Effector memory CD4-positive, alpha-beta T cell (primary cell): ENCODE results near the gene CAMK1G.

Experiments
- DNase-seq, 3 donors: peaks; one replicate each; pipeline ENCODE4 v3.0.0-alpha.2; 2020
- H3K27ac ChIP-seq: 2 replicates; pipeline ENCODE4 v1.7.0; 2013; ENCODE audit warnings: mild to moderate bottlenecking, low read length, moderate library complexity; ENCODE audit not compliant: insufficient read depth, poor library complexity, severe bottlenecking
- H3K27me3 ChIP-seq: replicated peaks from 2 replicates; pipeline ENCODE4 v1.7.0; 2013; ENCODE audit warnings: mild to moderate bottlenecking, low read length; ENCODE audit not compliant: insufficient read depth, control insufficient read depth, poor library complexity, severe bottlenecking
- H3K36me3 ChIP-seq: 2 replicates; pipeline ENCODE4 v1.7.0; 2013; ENCODE audit warnings: mild to moderate bottlenecking, low read length, moderate library complexity; ENCODE audit not compliant: control insufficient read depth, insufficient read depth
- H3K4me1 ChIP-seq: 2 replicates; pipeline ENCODE4 v1.7.0; 2013; ENCODE audit warnings: low read length, mild to moderate bottlenecking; ENCODE audit not compliant: control insufficient read depth, insufficient read depth, poor library complexity, severe bottlenecking
- H3K4me3 ChIP-seq: 2 replicates; pipeline ENCODE4 v1.7.0; 2013; ENCODE audit warnings: low read length, low read depth, mild to moderate bottlenecking; ENCODE audit not compliant: insufficient read depth, poor library complexity, severe bottlenecking
- H3K9me3 ChIP-seq: 2 replicates; pipeline ENCODE4 v1.7.0; 2013; ENCODE audit warnings: mild to moderate bottlenecking, low read length, moderate library complexity; ENCODE audit not compliant: control insufficient read depth

Gene CAMK1G

DNA sequence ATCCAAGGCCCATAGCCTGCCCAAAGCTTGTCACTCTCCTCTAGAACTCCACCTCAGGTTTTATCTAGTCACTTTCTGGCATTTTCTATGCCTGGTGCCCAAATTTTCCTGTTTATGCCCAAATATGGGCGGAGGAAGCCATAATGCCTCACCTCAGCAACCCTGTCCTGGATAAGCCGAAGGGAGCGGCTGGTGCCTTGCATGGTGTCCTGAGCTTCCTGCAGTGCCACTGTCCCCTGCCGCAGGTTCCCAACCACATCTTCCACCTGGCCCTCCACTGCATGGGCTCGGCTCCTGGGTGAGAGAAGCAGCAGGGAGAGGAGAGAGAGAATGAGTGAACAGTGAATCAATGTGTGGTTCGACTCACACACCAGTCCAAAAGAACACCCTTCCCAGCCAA, 34.2 kb downstream of the CAMK1G start:
- Histone ChIP-seq H3K27ac (no peak overlapping the region), H3K4me3 (no peak overlapping the region), H3K36me3 (no peaks in the 10 kb centered on the region), H3K9me3 (no peaks in the 10 kb centered on the region), H3K4me1 (no peaks in the 10 kb centered on the region), H3K27me3 (no peaks in the 10 kb centered on the region)
- no peak for DNase-seq

DNA sequence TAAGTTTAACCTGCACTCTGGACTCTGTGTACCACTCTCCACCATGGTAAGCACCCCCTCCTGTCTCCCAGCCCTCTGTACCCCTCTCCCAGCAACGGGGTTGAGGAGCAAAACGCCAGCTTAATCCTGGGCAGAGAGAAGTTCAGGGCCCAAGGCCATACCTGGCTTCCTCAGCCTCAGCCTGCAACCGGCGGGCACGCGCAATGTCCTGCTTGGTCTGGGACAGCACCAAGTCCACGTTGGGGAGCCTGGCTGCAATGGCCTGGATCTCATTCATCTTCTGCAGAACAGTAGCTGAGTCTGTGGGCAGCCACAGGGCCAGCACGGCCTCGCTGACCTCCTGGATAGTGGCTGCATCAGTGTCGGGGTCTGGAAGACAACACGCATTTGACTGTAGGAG, 34.8 kb downstream of the CAMK1G start:
- H3K4me1 ChIP-seq = no peaks in the 10 kb centered on the region
- no peak for DNase-seq
- no peaks in the 10 kb centered on the region for H3K36me3 ChIP-seq
- H3K27ac ChIP-seq = no peak overlapping the region
- no peaks in the 10 kb centered on the region for H3K27me3 ChIP-seq
- no peaks in the 10 kb centered on the region for H3K9me3 ChIP-seq
- no peak overlapping the region for H3K4me3 ChIP-seq

DNA sequence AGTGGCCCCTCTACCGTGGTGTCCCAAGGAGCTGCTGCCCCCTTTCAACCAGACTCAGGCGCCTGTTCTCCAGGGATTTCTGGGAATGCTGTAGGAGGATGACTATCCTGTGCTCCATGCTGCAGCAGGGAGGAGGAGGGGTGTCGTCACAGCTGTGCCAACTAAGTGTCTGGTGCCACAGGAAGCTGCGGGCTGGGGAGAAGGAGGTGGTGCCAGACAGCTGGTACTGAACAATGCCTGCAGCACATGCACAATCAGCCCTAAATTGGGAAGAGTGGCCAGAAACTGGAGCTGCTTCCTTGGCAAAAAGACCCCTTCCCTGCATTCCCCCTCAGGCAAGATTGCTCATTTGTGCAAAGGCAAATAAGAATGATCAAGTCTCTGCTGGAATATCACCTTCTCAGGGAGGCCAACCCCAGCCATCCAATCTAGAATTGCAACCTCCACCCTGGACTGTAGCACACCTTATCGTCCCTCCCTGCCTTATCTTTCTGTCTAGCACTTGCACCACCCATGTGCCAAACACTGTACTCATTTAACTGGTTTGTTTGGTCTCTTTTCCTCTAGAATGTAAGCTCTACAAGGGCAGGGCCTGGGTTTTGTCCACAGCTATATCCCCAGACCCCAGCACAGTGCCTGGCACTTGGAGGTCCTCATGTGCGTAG, 35.4 kb downstream of the CAMK1G start:
- no peaks in the 10 kb centered on the region for H3K9me3 ChIP-seq
- H3K36me3 ChIP-seq = no peaks in the 10 kb centered on the region
- H3K4me1 ChIP-seq = no peaks in the 10 kb centered on the region
- no peak for DNase-seq
- H3K27ac ChIP-seq = no peak overlapping the region
- no peak overlapping the region for H3K4me3 ChIP-seq
- no peaks in the 10 kb centered on the region for H3K27me3 ChIP-seq

DNA sequence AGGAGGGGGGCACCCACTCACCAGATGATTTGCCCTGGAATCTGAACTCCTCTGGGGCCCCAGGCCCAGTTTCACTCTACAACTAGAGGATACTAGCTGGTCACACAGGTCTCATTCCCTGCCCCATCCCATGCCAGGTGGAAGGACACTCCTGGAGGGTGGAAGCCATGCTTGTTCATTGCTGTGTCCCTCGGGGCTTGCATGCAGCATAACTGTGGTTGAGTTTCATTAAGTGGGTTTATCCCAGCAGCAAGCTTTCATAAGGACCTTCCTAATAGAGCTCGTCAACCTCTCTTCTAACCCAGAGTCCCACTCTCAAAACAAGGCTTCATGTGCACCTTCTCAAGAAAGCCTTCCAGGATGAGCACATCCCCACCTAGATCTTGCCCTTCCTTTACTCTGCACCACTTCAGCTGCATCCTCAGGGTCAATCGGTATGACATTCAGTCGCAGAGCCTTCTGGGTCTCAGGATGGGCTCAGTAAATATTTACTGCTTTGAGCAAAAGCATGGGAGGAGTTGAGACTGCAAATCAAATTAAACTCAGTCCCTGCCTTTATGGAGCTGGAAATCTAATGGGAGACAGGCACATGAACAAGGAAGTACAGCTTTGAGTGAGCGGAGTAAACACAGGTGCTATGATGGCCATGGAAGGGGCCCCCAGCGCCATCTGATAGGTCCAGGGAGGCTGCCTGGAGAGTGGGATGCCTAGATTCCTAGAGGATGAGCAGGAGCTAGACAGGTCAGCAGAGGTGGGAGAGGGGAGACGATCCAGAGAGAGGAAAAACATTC, 36.4 kb downstream of the CAMK1G start:
- DNase-seq = no peak
- Histone ChIP-seq H3K9me3 (no peaks in the 10 kb centered on the region), H3K36me3 (no peaks in the 10 kb centered on the region), H3K27ac (no peak overlapping the region), H3K4me3 (no peak overlapping the region), H3K27me3 (no peaks in the 10 kb centered on the region), H3K4me1 (no peaks in the 10 kb centered on the region)

DNA sequence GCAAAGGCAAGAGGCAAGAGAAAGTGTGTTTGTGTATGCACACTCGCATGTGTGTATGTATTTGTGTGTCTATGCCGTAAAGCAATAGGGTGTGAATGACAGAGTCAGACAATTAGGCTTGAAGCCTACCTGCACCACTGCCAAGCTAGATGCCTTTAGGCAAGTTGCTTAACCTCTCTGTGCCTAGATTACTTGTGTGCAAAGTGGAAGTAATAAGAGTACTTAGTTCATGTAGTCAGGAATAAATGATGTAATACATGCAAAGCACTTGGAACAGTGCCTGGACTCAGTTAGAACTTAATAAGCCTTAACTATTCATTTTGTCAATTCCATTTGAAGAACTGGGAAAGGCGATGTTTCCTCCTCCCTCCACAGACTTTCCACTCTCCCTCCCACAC, 37.0 kb downstream of the CAMK1G start:
- H3K27ac ChIP-seq = no peak overlapping the region
- no peaks in the 10 kb centered on the region for H3K36me3 ChIP-seq
- no peaks in the 10 kb centered on the region for H3K9me3 ChIP-seq
- no peak for DNase-seq
- no peaks in the 10 kb centered on the region for H3K4me1 ChIP-seq
- no peaks in the 10 kb centered on the region for H3K27me3 ChIP-seq
- H3K4me3 ChIP-seq = no peak overlapping the region

DNA sequence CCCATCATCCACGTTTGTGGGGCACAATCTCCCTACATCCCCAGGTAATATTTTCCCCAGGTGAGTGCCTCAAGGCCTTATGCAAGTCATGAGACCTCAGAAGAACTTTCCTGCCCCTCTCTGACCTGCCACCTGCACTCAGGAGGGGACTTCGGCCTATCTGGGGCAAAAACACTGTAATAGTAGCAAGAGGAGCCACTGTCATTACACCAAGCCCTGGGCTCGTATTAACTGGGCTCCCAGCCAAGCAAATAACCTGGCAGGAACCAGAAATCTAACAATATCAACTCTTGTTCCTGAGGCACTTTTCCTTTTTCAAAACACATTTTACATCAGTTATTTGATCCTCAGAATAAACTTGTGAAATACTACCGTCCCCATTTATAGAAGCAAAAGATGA, 37.8 kb downstream of the CAMK1G start:
- no peak overlapping the region for H3K4me3 ChIP-seq
- H3K36me3 ChIP-seq = no peaks in the 10 kb centered on the region
- H3K27me3 ChIP-seq = no peaks in the 10 kb centered on the region
- H3K4me1 ChIP-seq = no peaks in the 10 kb centered on the region
- no peak for DNase-seq
- H3K27ac ChIP-seq = no peak overlapping the region
- H3K9me3 ChIP-seq = no peaks in the 10 kb centered on the region

DNA sequence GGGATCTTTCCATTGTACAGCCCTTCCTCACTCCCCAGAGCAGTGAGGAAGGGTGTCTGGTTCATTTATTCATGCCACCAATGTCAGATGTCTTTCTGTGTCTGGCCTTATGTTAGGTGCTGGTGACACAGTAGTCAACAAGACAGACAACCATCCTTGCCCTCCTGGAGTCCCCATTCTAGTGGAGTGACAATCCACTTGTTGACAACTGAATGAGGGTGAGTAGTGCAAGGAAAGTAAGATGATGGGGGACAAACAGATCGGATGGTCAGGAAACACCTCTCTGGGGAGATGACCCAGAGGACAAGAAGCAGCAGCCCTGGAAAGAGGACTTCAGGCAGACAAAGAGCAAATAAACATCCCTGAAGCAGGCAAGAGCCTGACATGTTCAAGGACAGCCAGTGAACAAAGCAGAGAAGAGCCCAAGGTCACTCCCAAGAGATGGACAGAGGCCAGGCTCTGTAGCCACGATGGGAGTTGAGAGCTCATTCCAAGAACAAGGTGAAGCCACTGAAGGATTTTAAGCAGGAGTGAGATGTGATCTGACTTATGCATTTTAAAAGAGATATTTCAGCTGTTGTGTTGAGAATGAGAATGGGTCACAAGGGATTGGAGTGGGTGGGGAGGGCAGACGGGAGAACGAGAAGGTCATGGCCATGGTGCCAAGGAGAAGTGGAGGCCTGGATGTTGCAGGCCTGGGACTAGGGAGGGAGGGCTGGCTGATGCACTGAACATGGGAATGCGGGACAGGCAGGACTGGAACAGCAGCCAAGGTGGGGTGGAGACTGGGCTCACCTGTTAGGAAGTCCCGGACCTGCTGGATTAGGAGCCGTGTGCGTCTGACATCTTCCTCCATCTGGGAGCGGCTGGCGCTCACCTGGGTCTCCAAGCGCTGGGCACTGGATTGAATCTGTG, 38.5 kb downstream of the CAMK1G start:
- Histone ChIP-seq H3K36me3 (no peaks in the 10 kb centered on the region), H3K4me1 (no peaks in the 10 kb centered on the region), H3K27me3 (no peaks in the 10 kb centered on the region)

DNA sequence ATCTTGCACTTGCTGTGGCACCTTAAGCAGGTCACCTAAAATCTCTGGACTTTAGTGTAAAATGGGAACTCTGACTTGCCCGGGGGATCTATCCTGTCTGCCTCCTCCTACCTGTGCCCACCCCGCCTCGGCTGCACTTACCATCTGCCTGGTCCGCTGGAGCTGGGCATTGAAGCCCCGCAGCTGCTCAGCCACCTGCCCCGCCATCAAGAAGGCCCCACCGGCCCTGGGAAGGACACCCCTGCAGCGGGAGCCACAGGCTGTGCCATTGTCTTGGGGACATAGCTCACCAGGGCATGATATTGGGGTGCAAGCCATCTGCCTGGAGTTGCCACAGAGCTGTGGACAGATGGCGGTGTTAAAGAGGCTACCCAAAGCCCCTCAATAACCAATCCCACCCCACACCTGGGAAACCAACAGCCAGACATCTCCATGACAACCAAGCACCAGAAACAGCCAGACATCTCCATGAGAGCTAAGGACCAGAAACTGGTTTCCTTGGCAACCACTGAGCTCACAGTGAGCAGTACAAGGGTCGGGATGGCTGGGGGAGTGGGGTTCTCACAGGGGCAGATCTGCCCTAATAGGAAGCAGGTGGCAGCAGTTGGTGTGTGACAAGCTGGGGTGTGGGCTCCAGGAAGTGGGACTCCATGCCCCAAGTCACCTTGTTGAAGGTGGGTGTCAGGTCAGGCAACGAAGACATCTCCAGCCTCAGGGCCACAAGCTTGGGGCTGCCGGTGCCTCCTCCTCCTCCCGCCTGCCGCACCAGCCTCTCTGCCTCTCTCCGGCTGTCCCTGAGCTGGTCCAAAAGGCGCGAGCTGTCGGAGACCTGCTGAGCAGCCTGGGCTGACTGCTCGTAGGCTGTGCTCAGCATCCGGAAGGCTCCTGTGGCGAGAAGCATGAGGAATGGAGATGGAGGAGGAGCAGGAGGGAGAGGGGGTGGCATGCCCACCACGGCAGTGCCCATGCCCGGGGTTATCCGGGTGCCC, 39.6 kb downstream of the CAMK1G start:
- Histone ChIP-seq H3K27ac (no peak overlapping the region), H3K4me3 (no peak overlapping the region), H3K9me3 (no peaks in the 10 kb centered on the region), H3K4me1 (peaks cover 5% of the 10 kb centered on the region), H3K36me3 (no peaks in the 10 kb centered on the region), H3K27me3 (no peaks in the 10 kb centered on the region)
- no peak for DNase-seq

More for the DNA sequence above, 38.5 kb downstream of the CAMK1G start:
- no peak for DNase-seq
- no peak overlapping the region for H3K4me3 ChIP-seq
- no peaks in the 10 kb centered on the region for H3K9me3 ChIP-seq
- H3K27ac ChIP-seq = no peak overlapping the region
